BLaER1 (cell line): ENCODE data around the gene NELFE.
"Not testable (repeated sequence)": the region's sequence is repeated elsewhere in the genome, so short reads cannot be mapped to it uniquely, and the experiment has no call there.

ENCODE experiments used
- H3K27ac ChIP-seq: shearing (Covaris generic); formaldehyde crosslinking; 2 replicates; pipeline ENCODE4 v1.8.1; 2022
- H3K27me3 ChIP-seq: shearing (Covaris generic); formaldehyde crosslinking; 2 replicates; pipeline ENCODE4 v1.8.1; 2022
- H3K36me3 ChIP-seq: shearing (Covaris generic); formaldehyde crosslinking; 2 replicates; pipeline ENCODE4 v1.8.1; 2022
- H3K4me1 ChIP-seq: shearing (Covaris generic); formaldehyde crosslinking; 2 replicates; pipeline ENCODE4 v1.8.1; 2022
- H3K4me2 ChIP-seq: shearing (Covaris generic); formaldehyde crosslinking; 2 replicates; pipeline ENCODE4 v1.8.1; 2022
- H3K4me3 ChIP-seq: shearing (Covaris generic); formaldehyde crosslinking; 2 replicates; pipeline ENCODE4 v1.8.1; 2022
- H3K9ac ChIP-seq: shearing (Covaris generic); formaldehyde crosslinking; 2 replicates; pipeline ENCODE4 v1.8.1; 2022
- H3K9me3 ChIP-seq: shearing (Covaris generic); formaldehyde crosslinking; 2 replicates; pipeline ENCODE4 v1.8.1; 2022
- H4K20me1 ChIP-seq: shearing (Covaris generic); formaldehyde crosslinking; 2 replicates; pipeline ENCODE4 v1.8.1; 2022
- Cebpa-rat ChIP-seq: shearing (Covaris generic); IDR thresholded peaks from 2 replicates; pipeline ENCODE4 v1.8.1; 2022

Gene NELFE

DNA sequence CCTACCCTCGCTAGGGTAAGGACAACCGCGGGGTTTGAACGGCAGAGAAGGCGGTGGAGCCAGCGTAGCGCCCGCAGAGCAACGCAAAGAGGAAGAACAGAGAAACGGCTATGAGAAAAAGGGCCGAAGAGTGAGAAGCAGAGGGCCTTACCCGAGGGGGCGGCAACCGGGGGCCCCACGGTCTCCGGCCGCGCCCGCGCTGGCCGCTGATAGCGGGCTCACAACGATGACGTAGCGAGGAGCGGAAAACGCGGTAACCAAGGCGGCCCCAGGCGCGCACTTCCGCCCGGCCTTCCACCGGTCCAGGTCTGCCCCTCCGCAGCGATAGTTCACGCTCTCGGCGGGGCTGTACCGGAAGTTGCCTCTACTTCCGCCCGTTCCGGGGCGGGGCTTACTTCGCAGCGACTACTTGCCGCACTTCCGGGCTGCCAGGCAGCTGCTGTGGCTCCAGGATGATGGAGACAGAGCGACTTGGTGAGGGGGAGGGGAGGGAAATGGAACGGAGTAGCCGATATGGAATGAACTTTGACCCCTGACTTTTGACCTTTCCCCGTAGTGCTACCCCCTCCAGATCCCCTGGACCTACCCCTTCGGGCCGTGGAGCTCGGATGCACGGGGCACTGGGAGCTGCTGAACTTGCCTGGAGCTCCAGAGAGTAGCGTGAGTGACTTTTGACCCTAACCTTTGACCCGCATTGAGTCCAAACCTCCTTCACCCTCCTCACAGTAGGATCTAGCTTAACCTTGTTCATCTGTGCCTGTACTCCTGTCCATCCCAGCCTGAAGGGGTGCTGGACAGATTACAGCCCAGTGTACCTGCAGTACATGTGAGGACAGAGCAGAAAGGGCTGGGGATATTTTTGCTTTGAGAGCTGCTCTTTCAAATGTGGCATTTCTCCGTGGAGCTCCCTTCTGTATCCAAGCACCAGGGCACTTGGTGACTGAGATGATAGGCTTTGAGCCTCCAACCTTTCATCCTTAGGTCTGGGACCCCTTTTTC, at the start of gene NELFE, which contains the start of gene SKIC2:
TSS of gene NELFE (minus strand) at position 231 of the 999 bp plus-strand sequence. CDS start 525 bp downstream, outside the sequence.
TSS of gene SKIC2 (plus strand) at position 435 of the 999 bp plus-strand sequence. CDS start at position 453, 18 bp downstream.
- H3K36me3 ChIP-seq: peaks cover 77% of the 10 kb centered on the region
- peaks cover 26% of the 10 kb centered on the region for H3K4me1 ChIP-seq

DNA sequence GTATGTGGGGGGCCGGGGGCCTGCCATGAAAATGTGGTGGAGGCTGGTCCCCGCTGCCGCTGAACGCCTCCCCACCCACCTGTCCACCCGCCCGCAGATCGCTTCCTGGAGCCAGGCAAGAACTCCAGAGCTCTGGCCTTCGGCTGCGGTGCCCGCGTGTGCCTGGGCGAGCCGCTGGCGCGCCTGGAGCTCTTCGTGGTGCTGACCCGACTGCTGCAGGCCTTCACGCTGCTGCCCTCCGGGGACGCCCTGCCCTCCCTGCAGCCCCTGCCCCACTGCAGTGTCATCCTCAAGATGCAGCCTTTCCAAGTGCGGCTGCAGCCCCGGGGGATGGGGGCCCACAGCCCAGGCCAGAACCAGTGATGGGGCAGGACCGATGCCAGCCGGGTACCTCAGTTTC, 49.3 kb upstream of the NELFE start:
- not testable (repeated sequence) for H3K4me2 ChIP-seq, H3K4me3 ChIP-seq, H3K27ac ChIP-seq, H3K4me1 ChIP-seq, H3K9me3 ChIP-seq, H3K9ac ChIP-seq, H3K36me3 ChIP-seq, H4K20me1 ChIP-seq, H3K27me3 ChIP-seq

More for the DNA sequence above, at the start of gene NELFE, which contains the start of gene SKIC2:
- Histone ChIP-seq H3K27ac (peak within 1 kb of the TSS; percentile 78), H3K4me2 (peak within 1 kb of the TSS; percentile 97), H4K20me1 (no peaks in the 10 kb centered on the region), H3K27me3 (no peaks in the 10 kb centered on the region), H3K9me3 (no peaks in the 10 kb centered on the region), H3K4me3 (peak within 1 kb of the TSS; percentile 81), H3K9ac (peak within 1 kb of the TSS; percentile 87)
- no peak for TF ChIP-seq Cebpa-rat

DNA sequence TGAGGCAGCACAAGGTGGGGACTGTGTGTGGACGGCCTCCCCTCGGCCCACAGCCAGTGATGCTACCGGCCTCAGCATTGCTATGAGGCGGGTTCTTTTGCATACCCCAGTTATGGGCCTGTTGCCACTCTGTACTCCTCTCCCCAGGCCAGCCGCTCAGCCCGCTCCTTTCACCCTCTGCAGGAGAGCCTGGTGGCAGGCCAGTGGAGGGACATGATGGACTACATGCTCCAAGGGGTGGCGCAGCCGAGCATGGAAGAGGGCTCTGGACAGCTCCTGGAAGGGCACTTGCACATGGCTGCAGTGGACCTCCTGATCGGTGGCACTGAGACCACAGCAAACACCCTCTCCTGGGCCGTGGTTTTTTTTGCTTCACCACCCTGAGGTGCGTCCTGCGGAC, 48.3 kb upstream of the NELFE start:
- not testable (repeated sequence) for H3K4me3 ChIP-seq, H3K36me3 ChIP-seq, H3K9ac ChIP-seq, H4K20me1 ChIP-seq, H3K27ac ChIP-seq, H3K4me1 ChIP-seq, H3K27me3 ChIP-seq, H3K9me3 ChIP-seq, H3K4me2 ChIP-seq

DNA sequence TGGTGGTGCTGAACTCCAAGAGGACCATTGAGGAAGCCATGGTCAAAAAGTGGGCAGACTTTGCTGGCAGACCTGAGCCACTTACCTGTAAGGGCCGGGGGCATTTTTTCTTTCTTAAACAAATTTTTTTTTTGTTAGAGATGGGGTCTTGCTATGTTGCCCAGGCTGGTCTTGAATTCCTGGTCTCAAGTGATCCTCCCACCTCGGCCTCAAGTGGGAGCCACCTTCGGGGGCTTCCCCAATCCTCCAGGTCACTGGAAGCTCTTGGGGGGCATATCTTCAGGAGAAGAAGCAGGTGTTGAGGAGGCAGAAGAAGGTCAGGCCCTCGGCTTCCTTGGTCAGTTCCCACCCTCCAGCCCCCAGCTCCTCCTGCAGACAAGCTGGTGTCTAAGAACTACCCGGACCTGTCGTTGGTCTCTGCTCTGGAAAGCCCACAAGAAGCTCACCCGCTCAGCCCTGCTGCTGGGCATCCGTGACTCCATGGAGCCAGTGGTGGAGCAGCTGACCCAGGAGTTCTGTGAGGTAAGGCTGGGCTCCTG, 47.3 kb upstream of the NELFE start:
- H3K36me3 ChIP-seq, H3K9ac ChIP-seq, H3K4me2 ChIP-seq, H3K27me3 ChIP-seq, H4K20me1 ChIP-seq, H3K27ac ChIP-seq, H3K9me3 ChIP-seq, H3K4me1 ChIP-seq, H3K4me3 ChIP-seq: not testable (repeated sequence)

- H3K27ac ChIP-seq, H3K4me3 ChIP-seq, H3K9me3 ChIP-seq, H3K27me3 ChIP-seq, H4K20me1 ChIP-seq, H3K36me3 ChIP-seq, H3K9ac ChIP-seq, H3K4me1 ChIP-seq, H3K4me2 ChIP-seq: not testable (repeated sequence)
Measured at GRCh38 chr6:32005538-32005880, 46.7 kb upstream of the NELFE start.

- H3K9me3 ChIP-seq, H3K4me2 ChIP-seq, H3K4me1 ChIP-seq, H3K4me3 ChIP-seq, H3K36me3 ChIP-seq, H4K20me1 ChIP-seq, H3K27ac ChIP-seq, H3K27me3 ChIP-seq, H3K9ac ChIP-seq: not testable (repeated sequence)
Measured at GRCh38 chr6:32004864-32005537, 46.2 kb upstream of the NELFE start.

DNA sequence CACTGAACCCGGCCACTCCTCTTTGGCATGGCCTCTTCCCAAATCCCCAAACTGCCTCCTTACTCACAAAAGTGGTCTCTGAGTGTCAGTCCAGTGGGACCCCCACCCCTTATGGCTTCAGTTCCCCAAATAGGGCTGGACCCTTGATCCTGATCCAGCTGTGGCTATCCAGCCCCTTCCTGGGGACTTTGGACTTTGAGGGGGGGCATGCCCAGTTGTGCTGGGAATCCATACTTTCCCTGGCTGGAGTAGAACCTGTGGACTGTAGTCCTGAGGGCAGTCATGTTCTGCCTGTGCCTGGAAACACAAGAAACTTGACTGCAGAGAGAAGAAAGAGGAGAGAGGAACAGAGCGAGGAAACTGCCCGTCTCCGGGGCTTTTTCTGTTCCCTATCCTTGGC, 45.6 kb upstream of the NELFE start:
- not testable (repeated sequence) for H3K4me2 ChIP-seq, H3K27me3 ChIP-seq, H3K4me3 ChIP-seq, H3K4me1 ChIP-seq, H3K9ac ChIP-seq, H3K9me3 ChIP-seq, H4K20me1 ChIP-seq, H3K36me3 ChIP-seq, H3K27ac ChIP-seq

DNA sequence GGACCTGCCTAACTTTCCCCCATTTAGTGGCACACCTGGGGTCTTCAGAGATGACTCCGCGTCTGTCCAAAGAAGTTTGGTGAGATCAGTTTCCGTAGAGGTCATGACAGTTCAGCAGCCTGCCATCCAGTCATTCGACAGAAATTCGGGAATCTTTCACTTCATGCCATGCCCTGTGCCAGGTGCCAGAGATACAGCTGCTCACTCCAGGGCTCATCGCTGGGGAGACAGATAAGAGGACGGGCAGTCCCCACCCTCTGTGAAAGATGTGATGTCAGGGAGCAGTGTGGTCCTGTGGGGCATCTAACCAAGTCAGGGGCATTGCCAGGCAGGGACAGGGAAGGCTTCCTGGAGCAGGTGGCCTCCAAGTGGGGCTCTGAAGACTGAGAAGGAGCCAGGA, 44.5 kb upstream of the NELFE start:
- H3K4me2 ChIP-seq, H3K27me3 ChIP-seq, H3K4me1 ChIP-seq, H3K9me3 ChIP-seq, H3K27ac ChIP-seq, H3K9ac ChIP-seq, H4K20me1 ChIP-seq, H3K4me3 ChIP-seq, H3K36me3 ChIP-seq: not testable (repeated sequence)

DNA sequence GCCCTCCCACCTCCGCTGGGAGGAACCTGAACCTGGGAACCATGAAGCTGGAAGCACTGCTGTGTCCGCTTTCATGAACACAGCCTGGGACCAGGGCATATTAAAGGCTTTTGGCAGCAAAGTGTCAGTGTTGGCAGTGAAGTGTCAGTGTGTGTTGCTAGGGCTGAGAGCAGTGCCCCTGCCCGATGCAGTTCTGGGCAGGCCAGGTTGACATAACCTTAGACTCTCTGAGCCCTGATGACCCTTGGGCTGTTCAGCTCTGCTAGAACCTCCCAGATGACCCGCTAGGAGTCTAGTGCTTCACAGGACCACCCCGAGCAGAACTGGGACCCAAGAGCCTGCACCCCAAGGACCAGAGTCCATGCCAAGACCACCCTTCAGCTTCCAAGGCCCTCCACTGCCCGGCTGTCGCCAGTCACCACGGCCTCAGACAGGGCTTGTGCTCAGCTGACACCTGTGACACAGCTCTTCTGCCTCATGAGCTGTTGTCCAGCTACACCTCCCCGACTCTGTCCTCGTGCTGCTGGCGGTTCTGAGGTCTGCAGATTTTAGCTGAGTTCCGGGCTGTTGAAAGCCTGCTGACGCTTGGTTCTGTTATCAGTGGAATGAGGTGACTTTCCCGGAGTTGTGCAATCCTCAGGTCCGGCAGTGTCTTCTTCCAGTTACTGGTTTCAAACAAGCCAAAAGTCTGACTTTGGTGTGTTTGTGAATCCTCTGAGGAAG, 43.9 kb upstream of the NELFE start:
- H3K4me2 ChIP-seq, H3K27me3 ChIP-seq, H4K20me1 ChIP-seq, H3K9me3 ChIP-seq, H3K4me3 ChIP-seq, H3K27ac ChIP-seq, H3K9ac ChIP-seq, H3K36me3 ChIP-seq, H3K4me1 ChIP-seq: not testable (repeated sequence)

GRCh38 chr6:31996385-31996784, 37.6 kb upstream of the NELFE start:
- H3K9ac ChIP-seq, H3K36me3 ChIP-seq, H3K4me2 ChIP-seq, H4K20me1 ChIP-seq, H3K4me1 ChIP-seq, H3K4me3 ChIP-seq, H3K27ac ChIP-seq, H3K9me3 ChIP-seq, H3K27me3 ChIP-seq: not testable (repeated sequence)

DNA sequence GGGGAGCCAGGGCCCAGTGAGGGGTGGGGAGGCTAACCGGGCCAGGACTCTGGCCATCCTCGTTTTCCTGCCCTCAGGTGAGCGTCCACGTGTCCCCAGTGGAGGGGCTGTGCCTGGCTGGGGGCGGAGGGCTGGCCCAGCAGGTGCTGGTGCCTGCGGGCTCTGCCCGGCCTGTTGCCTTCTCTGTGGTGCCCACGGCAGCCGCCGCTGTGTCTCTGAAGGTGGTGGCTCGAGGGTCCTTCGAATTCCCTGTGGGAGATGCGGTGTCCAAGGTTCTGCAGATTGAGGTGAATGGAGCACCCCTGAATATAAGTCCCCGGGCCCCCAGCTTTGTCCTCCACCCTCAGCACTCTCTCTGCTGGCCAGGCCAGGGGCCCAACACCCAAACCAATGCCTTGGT, 35.6 kb upstream of the NELFE start:
- not testable (repeated sequence) for H3K27me3 ChIP-seq, H3K4me1 ChIP-seq, H3K4me2 ChIP-seq, H4K20me1 ChIP-seq, H3K9me3 ChIP-seq, H3K4me3 ChIP-seq, H3K36me3 ChIP-seq, H3K9ac ChIP-seq, H3K27ac ChIP-seq

GRCh38 chr6:31989363-31989762, 30.6 kb upstream of the NELFE start:
- H3K9me3 ChIP-seq, H3K27ac ChIP-seq, H3K27me3 ChIP-seq, H3K36me3 ChIP-seq, H3K4me2 ChIP-seq, H4K20me1 ChIP-seq, H3K4me3 ChIP-seq, H3K9ac ChIP-seq, H3K4me1 ChIP-seq: not testable (repeated sequence)

- not testable (repeated sequence) for H3K9ac ChIP-seq, H3K9me3 ChIP-seq, H3K27me3 ChIP-seq, H3K27ac ChIP-seq, H4K20me1 ChIP-seq, H3K4me1 ChIP-seq, H3K4me2 ChIP-seq, H3K4me3 ChIP-seq
- peaks cover 18% of the 10 kb centered on the region; the same call in 1 of the 2 replicates for H3K36me3 ChIP-seq
Measured at GRCh38 chr6:31981744-31982143, 23.0 kb upstream of the NELFE start, which contains the start of gene C4A. C4A (plus strand) TSS chr6:31982057; CDS start chr6:31982108, 51 bp downstream.

DNA sequence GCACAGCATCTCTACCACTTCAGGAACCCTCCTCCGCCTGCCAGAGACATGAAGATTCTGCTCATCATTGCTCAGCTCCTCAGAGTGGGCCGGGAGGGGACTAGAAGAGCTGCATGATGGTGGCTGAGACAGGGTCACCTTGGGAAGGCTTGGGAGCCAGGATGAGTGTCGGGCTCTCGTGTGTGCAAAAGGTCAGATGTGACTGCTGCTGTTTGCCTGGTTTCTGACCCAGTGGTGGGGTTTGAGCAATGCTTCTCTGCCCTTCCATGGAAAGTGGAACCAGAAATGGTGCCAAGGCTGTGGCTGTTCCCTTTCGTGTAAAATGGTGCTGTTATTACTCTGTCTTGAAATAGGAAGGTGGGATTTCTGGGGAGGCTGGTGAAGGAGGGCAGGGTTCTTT, 22.2 kb upstream of the NELFE start:
- not testable (repeated sequence) for H4K20me1 ChIP-seq, H3K4me2 ChIP-seq, H3K9me3 ChIP-seq, H3K4me1 ChIP-seq, H3K27me3 ChIP-seq, H3K27ac ChIP-seq, H3K9ac ChIP-seq, H3K4me3 ChIP-seq
- peaks cover 20% of the 10 kb centered on the region; the same call in 1 of the 2 replicates for H3K36me3 ChIP-seq
